HG02884 (cell line): ENCODE measurements around the gene ZNF316.
A peak's percentile ranks its signal among the peaks of the same experiment; 100 is the strongest.

Experiments used
- ATAC-seq: cut with Tn5 transposase; IDR thresholded peaks from one replicate; pipeline ENCODE4 v1.9.1; 2021; ENCODE audit warnings: mild to moderate bottlenecking, moderate library complexity; ENCODE audit not compliant: unreplicated experiment

Gene ZNF316

GRCh38 chr7:6636741-6637543 is at the start of gene ZNF316:
ZNF316 (plus strand) TSS chr7:6637318; CDS start chr7:6642410, 5,092 bp downstream.
- peak; percentile 60 for ATAC-seq

- no peak for ATAC-seq
Observed at GRCh38 chr7:6588566-6588965, 48.6 kb upstream of the ZNF316 start.

GRCh38 chr7:6589151-6589828 is 47.8 kb upstream of the ZNF316 start:
- ATAC-seq: no peak

- peak; percentile 83 for ATAC-seq
Observed at GRCh38 chr7:6589829-6590644, 47.1 kb upstream of the ZNF316 start, which contains the start of gene INTS15. INTS15 (plus strand) TSS chr7:6590021; CDS start chr7:6590284, 263 bp downstream.

- ATAC-seq: peak; percentile 25
Observed at GRCh38 chr7:6590645-6591110, 46.4 kb upstream of the ZNF316 start.

GRCh38 chr7:6600093-6600492 is 37.0 kb upstream of the ZNF316 start:
- no peak for ATAC-seq

- no peak for ATAC-seq
Observed at GRCh38 chr7:6604458-6604857, 32.7 kb upstream of the ZNF316 start.

- no peak for ATAC-seq
Observed at GRCh38 chr7:6606866-6607583, 30.1 kb upstream of the ZNF316 start.

- ATAC-seq: no peak
Observed at GRCh38 chr7:6607651-6608051, 29.5 kb upstream of the ZNF316 start.

- no peak for ATAC-seq
Observed at GRCh38 chr7:6608081-6608480, 29.0 kb upstream of the ZNF316 start.

- ATAC-seq: no peak
Observed at GRCh38 chr7:6608794-6609193, 28.3 kb upstream of the ZNF316 start.

- no peak for ATAC-seq
Observed at GRCh38 chr7:6612819-6613218, 24.3 kb upstream of the ZNF316 start.

GRCh38 chr7:6613706-6614105 is 23.4 kb upstream of the ZNF316 start:
- ATAC-seq: no peak

GRCh38 chr7:6614953-6615722 is 22.0 kb upstream of the ZNF316 start, which contains the start of gene ZNF853:
ZNF853 (plus strand) TSS chr7:6615610; CDS start chr7:6616175, 565 bp downstream.
- ATAC-seq: no peak

GRCh38 chr7:6615723-6616555 is 21.2 kb upstream of the ZNF316 start:
- ATAC-seq: no peak

GRCh38 chr7:6616854-6617643 is 20.1 kb upstream of the ZNF316 start:
- no peak for ATAC-seq

GRCh38 chr7:6618621-6619020 is 18.5 kb upstream of the ZNF316 start:
- ATAC-seq: no peak

- no peak for ATAC-seq
Observed at GRCh38 chr7:6619961-6620360, 17.2 kb upstream of the ZNF316 start.
